Activated CD8-positive, alpha-beta memory T cell treated with anti-CD3 and anti-CD28 coated beads, Interleukin-2, amount 50 U/mL, for 24 hours (primary cell): ENCODE results near the gene METTL15.
"Not testable (repeated sequence)": the region's sequence is repeated elsewhere in the genome, so short reads cannot be mapped to it uniquely, and the experiment has no call there.

Experiments used
- DNase-seq: peaks from one replicate; pipeline ENCODE4 v3.0.0-alpha.2; 2020; ENCODE audit errors: extremely low read depth

The METTL15 gene

DNA sequence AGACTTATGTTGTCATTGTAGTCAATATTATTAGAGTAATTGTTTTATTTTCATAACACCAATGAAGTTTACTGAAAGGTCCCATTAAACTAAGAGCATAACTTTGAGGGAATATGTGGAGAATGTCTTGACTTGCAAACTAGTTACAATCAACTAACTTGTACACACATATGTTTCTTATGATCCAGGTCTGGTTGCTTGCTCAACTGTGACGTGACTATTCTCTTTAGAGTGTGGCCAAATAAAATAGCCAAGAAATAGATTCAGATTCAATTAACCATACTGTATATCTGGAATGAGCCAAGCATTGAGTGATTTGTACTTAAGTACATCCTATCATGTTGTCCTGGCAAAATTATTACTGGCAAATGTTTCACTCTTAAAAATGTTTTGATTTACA lies 101.7 kb downstream of the METTL15 start:
- DNase-seq: no peak

DNA sequence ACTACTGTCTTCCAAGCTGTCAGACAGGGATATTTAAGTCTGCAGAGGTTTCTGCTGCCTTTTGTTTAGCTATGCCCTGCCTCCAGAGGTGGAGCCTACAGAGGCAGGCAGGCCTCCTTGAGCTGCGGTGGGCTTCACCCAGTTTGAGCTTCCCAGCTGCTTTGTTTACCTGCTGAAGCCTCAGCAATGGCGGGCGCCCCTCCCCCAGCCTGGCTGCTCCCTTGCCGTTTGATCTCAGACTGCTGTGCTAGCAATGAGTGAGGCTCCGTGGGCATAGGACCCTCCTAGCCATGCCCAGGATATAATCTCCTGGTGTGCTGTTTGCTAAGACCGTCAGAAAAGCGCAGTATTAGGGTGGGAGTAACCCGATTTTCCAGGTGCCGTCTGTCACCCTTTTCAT lies 113.9 kb downstream of the METTL15 start:
- not testable (repeated sequence) for DNase-seq

DNA sequence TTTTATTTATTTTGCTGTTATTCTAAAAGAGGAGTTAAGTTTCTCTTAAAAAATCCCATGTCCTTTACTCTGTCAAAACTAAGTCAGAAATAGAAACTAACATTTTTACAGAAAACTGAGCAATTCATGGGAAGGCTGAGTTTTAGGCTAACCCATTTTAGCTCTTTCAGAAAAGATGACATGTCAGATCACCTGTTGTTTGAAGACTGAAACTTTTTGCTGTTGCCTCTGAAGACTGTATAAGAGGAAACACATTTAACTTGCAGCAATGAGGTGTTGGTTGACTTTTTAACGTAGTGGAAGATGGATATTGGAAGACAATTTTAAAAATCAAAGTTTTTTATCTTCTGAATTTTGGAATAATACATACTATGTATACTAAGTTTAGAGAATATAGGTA lies 115.4 kb downstream of the METTL15 start:
- no peak for DNase-seq

DNA sequence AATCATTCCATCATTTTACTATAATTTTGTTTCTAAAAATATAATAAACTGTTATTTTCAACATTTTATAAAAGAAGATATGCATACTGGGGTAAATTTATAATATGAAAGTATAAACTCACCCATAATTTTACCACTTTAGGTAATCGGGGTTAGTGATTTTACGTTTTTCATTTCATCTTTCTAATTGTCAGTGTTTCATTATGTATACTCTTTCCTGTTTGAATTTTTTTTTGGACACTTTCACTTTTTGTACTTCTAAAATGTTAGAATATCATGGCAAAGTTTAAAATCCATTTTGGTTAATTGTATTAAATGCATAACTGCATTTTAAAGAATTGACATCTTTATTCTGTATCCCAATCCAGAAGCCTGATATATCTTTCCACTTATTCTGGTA lies 115.8 kb downstream of the METTL15 start:
- no peak for DNase-seq

DNA sequence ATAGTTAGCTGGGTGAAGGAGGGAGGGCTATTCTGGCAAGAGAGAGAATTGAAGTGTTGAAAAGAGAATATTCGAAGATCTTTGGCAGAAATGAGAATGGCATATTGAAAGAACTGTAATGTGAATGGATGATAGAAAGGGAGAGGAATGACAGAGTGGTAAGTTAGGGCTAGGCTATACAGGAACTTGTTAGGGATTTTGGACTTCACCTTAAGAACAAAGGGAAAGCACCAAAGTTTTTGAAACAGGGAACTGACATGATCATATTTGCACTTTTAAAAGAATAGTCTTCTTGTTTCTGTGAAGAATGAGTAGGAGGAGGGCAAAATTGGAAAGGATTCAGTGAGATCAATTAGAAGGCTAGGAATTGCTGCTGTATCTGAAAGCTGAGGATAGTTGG lies 119.3 kb downstream of the METTL15 start:
- no peak for DNase-seq

DNA sequence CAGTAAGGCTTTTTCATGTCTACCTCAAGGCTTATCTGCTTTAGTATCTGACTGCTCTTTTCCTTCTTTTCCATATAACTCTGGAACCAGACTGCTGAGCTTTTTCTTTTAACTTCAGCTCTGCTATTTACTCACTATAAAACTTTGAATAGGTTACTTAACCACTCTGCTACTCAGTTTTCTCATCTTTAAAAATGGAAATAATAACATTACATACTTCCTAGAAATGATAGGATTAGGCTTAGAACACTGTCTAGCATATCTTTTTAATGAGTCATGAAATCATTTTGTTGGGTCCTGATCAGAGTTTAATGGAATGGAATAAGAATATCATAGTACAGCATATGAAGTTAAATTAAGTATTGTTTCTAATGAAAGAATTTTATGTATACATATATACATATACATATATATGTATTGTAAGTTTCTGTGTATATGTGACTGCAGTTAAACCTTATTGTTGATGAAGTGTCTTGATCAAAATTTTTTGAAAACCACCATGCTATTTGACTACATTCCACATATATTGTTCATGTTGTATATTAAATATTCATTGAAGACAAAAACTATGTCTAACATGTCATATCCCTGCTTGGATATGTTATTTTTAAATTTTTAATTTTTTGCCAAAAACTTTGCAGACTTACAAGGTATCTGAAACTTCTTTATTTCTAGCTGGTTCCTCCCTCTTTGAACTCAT lies 120.2 kb downstream of the METTL15 start:
- no peak for DNase-seq

DNA sequence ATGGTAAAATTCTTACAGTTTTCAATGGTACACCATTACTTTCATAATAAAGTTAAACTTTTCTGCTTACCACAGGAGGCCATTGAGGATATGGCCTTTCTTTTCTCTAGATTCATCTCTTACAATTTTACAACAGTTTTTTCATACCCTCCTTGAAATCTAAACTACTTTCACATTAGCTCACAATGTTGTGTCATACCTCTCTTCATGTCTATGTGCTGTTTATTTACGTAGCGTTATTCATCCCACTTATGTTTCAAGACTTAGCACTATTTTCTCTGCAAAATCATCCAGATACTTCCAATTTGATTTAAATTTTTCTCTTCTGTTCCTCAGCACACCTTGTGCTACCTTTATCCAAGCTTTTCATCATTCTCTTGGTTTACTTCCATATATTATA lies 123.3 kb downstream of the METTL15 start:
- no peak for DNase-seq

DNA sequence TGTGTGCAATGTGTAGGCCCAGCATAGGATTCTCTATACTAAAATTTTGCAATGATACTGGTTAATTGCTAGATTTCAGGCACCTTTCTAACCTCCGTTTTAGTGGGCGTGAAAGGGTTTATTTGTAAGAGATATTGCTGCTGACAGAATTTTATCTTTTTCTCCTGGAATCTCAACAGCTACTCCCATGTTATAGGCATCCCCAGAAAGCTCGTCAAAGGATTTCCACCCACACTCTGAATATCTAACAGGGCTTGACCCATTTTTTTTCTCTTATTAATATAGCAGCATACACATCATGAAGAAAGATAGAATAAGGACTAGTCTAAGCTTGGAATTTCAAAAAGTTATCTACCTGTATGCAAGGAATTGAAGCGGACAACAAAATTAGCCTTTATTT lies 124.5 kb downstream of the METTL15 start:
- no peak for DNase-seq

DNA sequence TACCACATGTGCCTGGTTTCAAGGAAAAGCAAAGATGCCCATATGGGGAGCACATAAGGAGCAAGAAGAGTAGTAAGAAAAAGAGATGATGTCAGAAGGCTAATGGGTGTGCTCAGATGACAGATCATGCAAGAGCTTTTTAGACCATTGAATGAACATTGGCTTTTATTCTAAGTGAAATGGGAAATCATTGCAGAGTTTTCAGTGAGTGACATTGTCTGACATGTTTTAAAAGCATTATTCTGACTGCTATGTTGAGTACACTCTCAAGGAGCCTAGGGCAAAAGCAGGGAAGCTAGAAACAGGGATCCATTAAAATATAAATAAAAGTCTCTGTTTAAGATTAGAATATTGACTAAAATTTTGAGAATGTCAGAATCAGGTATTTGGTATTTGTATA lies 133.6 kb downstream of the METTL15 start:
- no peak for DNase-seq

DNA sequence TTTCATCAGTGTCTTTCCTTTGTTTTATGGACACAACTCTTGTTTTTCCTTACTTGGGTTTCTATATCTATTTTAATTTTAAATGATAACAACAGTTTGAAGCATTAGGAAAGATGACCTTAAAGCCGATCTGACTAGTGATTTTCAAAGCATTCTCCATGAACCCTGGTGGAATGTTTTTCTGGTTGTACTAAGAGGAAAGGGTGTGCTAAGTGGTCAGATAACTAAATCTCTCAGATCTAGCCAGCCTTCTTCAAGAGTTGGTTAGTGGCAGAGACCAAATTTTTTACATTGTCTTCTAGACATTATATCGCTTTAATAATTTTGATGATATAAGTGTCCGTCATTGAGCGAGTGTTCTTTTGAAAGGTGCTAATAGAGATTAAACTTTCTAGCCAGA lies 134.4 kb downstream of the METTL15 start:
- no peak for DNase-seq

DNA sequence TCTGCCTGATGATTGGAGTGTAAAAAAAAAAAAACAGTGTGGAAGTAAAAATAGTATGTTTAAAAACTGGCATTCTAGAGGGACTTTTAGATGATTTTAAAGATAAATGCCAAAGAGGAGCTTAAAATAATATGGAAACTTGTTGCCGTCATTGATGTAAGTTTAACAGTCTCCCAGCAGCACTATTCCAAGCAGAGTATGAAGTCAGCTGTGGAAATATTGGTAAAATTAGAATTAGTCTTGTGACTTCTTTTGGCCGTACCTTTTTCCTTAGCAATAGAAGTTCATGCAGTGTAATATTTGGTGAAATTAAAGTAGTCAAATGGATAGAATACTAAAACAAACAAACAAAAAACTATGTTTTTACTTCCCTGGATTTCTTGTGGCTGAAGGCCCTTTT lies 134.9 kb downstream of the METTL15 start:
- no peak for DNase-seq

DNA sequence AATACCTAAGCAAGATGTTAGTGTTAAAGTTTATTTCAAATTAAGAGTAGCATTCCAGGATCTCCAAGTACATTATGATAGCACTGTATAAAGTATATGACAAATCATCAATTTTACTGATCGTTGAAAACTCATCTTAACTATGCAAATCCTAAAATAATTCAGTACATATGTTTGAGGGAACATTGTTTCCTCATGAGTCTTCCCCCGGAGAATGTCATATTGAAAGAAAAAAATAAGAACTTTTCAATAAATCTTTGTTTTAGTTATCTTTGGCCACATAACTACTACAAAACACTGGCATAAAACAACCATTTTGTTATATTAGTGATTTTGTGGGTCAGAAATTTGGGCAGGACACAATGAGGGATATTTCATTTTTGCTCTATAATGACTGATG lies 135.4 kb downstream of the METTL15 start:
- no peak for DNase-seq

DNA sequence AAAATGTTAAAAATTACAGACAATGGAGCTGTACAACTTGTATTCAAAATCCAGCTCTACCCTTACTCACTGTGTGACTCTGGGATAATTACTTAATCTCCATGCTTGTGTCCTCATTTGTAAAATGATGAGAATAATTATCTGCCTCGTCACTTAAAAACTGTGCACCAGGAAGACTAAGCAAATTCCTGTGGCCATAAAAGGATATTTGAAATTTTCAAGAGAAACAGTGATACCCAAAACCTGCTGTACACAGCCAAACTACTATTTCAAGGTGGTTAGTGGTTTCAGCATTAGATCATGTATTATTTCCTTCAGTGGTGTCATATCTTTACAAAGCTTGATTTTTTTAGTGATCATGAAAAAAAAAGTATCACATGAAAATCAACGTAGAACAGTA lies 136.9 kb downstream of the METTL15 start:
- DNase-seq: no peak

DNA sequence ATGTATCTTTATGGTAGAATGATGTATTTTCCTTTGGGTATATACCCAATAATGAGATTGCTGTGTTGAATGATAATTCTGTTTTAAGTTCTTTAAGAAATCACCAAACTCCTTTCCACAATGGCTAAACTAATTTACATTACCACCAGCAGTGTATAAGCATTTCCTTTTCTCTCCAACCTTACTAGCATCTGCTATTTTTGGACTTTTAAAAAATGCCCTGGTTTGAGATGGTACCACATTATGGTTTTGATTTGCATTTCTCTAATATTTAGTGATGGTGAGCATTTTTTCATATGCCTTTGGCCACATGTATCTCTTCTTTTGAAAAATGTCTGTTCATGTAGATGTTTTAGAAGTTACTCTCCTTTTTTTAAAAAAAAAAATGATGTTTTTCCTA lies 142.0 kb downstream of the METTL15 start:
- DNase-seq: no peak

DNA sequence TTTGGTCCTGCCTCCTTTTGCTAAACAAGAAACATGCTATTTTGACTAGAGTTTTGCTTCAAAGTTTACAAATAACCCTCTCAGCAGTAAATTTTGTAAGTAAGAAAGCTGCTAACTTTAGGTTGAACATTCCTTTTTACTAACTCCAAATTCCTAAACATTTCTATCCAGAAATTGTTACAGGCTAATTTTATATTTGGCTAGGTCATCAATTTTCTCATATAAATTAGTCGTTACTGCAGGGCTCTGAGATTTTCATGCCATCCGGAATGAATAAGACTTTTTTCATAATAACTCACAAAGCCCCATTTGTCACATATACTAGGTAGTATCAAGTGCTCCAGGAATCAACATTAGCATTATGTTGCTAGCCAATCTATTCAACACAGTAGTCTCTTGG lies 143.1 kb downstream of the METTL15 start:
- no peak for DNase-seq

DNA sequence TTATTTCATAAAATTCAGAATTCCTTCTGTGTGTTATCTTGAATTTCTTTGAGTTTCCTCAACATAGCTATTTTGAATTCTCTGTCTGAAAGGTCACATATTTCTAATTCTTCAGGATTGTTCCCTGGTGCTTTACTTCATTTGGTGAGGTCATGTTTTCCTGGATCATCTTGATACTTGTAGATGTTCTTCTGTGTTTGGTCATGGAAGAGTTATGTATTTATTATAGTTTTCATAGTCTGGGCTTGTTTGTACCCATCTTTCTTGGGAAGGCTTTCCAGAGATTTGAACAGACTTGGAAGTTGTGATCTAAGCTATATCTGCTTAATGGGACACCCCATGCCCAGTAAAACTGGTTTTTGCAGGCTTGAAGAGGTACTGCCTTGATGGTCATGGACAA lies 149.6 kb downstream of the METTL15 start:
- no peak for DNase-seq

DNA sequence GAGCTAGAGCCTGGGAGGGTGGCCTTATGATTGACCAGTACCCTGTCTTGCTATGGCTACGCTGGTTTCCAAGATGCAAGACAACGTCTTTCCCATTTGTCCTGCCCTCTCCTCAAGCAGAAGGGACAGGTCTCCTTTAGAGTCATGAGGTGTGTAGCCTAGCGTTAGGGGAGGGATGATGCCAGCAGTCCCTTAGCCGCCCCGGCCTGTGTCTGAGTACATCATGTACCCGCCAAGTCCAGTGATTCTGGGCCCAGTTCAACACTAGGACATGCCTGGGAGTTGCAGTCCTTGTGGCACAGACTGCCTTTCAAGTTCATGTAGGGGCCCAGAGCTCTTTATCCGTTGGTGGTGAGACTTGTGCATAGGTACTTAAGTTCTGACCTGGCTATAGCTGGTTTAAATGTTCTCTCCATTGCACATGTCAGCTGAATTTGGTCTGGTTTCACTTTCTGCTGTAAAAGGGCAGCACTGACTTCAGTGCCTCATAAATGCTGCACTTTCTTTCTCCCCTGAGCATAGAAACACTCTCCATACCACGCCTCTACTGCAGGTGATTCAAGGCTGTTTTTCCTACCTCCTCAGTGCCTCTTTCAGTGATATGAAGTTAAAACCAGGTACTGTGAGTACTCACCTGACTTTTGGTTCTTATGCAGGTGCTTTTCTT lies 151.1 kb downstream of the METTL15 start:
- DNase-seq: no peak

DNA sequence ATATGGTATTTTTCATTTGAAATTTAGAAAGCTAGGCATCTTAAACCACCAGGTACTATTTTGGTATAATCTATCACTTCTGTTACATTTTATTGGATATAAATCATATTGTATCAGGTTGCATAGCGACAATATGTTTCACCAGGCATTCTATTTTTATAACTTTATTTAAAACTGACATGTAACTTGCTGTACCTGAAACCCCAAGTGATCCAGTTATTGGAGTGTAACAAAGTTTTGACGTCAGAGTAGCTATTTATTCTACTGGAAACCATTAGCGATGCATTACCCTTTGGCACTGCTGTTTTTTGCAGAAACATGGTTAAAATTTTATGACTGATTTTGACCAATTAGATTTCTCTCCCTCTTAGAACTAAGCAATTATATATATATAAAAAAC lies 160.7 kb downstream of the METTL15 start:
- DNase-seq: no peak

DNA sequence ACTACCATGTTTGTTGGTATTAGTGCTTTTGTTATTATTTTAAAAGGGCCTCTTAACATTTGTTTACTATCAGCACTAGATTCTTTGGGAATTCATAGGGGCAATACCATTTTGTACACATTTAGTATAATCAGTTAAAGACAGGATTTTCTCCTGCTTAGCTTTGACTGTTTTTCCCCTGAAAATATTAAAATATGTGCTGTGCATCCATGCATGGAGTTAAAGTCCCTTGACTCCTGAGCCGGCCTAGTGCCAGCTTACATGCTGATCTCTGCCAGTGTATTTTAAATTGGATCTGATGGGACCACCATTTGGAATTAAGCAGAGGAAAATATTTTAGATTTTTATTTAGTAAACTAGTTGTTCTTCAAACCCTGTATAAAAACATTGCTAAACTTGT lies 161.4 kb downstream of the METTL15 start:
- DNase-seq: no peak

DNA sequence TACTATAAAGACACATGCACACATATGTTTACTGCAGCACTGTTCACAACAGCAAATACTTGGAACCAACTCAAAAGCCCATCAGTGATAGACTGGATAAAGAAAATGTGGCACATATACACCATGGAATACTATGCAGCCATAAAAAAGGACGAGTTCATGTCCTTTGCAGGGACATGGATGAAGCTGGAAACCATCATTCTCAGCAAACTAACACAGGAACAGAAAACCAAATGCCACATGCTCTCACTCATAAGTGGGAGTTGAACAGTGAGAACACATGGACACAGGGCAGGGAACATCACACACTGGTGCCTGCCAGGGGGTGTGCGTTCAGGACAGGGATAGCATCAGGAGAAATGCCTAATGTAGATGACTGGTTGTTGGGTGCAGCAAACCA lies 164.1 kb downstream of the METTL15 start:
- not testable (repeated sequence) for DNase-seq

DNA sequence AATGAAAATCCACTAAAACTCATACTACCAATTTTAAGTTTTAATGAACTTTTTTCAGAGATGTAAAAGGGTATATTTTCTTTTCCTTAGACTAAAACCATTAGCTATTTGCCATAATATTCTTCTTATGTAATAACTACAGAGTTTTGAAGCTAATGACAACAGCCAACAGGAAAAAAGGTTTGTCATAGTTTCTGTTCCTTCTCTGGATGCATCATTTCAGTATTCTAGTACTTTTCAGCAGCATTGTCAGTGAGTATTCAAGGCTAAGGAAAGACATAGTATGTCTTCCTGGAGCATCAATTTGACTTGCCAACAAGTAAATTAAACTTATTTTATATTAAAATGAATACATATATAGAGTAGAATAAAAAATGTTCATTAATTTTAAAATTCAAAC lies 166.0 kb downstream of the METTL15 start:
- no peak for DNase-seq

DNA sequence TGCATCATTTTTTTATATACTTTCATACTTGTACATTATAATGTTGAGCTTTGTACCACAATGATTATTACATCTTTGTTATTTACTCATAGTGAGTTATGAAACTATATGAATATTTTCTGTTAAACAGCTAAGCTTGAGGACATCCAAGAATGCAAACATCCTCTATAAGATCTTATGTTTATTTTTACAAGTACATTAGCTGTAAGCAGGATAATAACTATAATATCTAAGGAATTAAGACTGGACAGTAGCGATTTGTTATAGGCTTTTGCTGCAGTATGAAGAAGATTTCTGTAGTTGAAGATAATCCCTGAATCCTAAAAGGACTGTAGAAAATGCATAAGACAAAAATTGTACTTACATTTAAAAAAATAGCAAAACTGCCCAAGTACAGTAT lies 176.0 kb downstream of the METTL15 start:
- DNase-seq: no peak

DNA sequence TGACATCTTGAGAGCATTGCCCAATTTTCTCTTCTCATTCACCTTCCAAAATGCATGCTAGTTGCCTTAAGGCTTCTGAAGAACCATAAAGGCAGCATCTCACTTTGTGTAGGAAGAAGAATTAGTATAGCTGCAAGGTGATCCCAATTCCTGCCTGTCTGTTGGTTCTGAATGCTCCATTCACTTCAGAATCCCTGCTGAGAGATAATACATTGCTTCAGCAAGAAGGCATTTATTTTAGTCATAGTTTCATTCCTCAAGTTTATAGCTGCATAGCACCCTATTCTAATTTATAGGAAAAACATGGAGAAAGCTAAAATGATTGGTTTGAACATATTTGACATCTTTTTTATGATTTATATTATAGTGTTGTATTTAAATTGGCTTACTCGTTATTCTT lies 181.3 kb downstream of the METTL15 start:
- no peak for DNase-seq

DNA sequence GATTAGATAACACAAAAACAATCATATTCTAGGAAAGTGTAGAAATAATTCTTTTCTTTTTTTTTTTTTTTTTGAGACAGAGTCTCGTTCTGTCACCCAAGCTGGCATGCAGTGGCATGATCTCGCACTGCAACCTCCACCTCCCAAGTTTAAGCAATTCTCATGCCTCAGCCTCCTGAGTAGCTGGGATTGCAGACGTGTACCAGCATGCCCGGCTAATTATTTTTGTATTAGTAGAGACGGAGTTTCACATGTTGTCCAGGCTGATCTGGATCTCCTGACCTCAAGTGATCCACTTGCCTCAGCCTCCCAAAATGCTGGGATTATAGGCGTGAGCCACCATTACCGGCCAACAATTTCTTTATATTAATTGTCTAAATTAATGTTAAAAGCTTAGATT lies 182.8 kb downstream of the METTL15 start:
- DNase-seq: not testable (repeated sequence)
